HCT116 (cell line): ENCODE data around the gene TMEM187. TPM values are rescaled to one million over a fixed set of nuclear protein-coding genes. Genes with fewer than 3 reads are reported as not detected.

Source experiments
- ATAC-seq: fragments of 200-7000 bp; cut with Tn5 transposase; 2 replicates; pipeline ENCODE4 v1.9.1; 2020; ENCODE audit warnings: mild to moderate bottlenecking, moderate library complexity
- BruUV-seq: library from RNA; stranded (reverse); fragments of 400-500 nt; replicated peaks from 2 replicates; lab custom pipeline; 2021; lab: Mats Ljungman, UMichigan
- CTCF ChIA-PET: fragments of 300-600 bp; sonication (Branson Sonifier 250); formaldehyde crosslinking; loops from one replicate; lab custom pipeline; 2021; ENCODE audit warnings: antibody characterized with exemption; lab: Charles Lee
- POLR2A ChIA-PET: fragments of 300-600, 350-600 bp; sonication (Branson Sonifier 250); formaldehyde crosslinking; loops from one replicate; lab custom pipeline; 2021; ENCODE audit warnings: antibody characterized with exemption; lab: Charles Lee
- RAD21 ChIA-PET, 2 experiments: fragments of 300-600 bp; sonication (Branson Sonifier 250); formaldehyde crosslinking; loops; one replicate each; lab custom pipeline; 2023; ENCODE audit warnings: low total read pairs in 2 of 2; ENCODE audit not compliant: uncharacterized antibody in 2 of 2, unreplicated experiment in 2 of 2, low non-redundant PET in 1 of 2; lab: Charles Lee
- DNase-seq: peaks from one replicate; pipeline ENCODE4 v3.0.0-alpha.2; 2010; ENCODE audit warnings: low read depth, low spot score
- H2AFZ ChIP-seq: fragments of 200-600 bp; shearing (Covaris generic), sonication (generic); 2 replicates; pipeline ENCODE4 v1.6.1; 2017; ENCODE audit warnings: low read depth, mixed run types, mixed read lengths, antibody characterized with exemption, low read length; ENCODE audit not compliant: poor library complexity, severe bottlenecking
- H3K27ac ChIP-seq: 2 replicates; pipeline ENCODE4 v1.5.1; 2012; ENCODE audit warnings: low read depth, low read length
- H3K27me3 ChIP-seq: fragments of 200-600 bp; sonication (generic); 2 replicates; pipeline ENCODE4 v1.6.1; 2016; ENCODE audit warnings: mixed run types, low read length, mixed read lengths; ENCODE audit not compliant: insufficient read depth
- H3K36me3 ChIP-seq, 2 experiments: fragments of 200-500 bp in 1 of 2; fragments of 200-600 bp in 1 of 2; sonication (Bioruptor generic) in 1 of 2; sonication (generic) in 1 of 2; 2 replicates each; pipeline versions ENCODE4 v1.5.1 to v1.6.1; 2014 to 2016; ENCODE audit warnings: low read length in 2 of 2, inconsistent platforms in 1 of 2, mixed read lengths in 1 of 2, mixed run types in 1 of 2; ENCODE audit not compliant: insufficient read depth in 2 of 2, control insufficient read depth in 1 of 2
- H3K4me1 ChIP-seq, 2 experiments: fragments of 200-600 bp in 1 of 2; sonication (generic) in 1 of 2; 2 replicates each; pipeline versions ENCODE4 v1.5.1 to v1.6.1; 2012 to 2017; ENCODE audit warnings: low read length in 2 of 2, inconsistent platforms in 1 of 2, mild to moderate bottlenecking in 1 of 2, mixed read lengths in 1 of 2, mixed run types in 1 of 2, moderate library complexity in 1 of 2; ENCODE audit not compliant: insufficient read depth in 2 of 2, control insufficient read depth in 1 of 2
- H3K4me2 ChIP-seq: fragments of 200-600 bp; sonication (generic); 2 replicates; pipeline ENCODE4 v1.6.1; 2017; ENCODE audit warnings: mixed run types, low read length, mixed read lengths
- H3K4me3 ChIP-seq, 2 experiments: fragments of 200-600 bp in 1 of 2; sonication (generic) in 1 of 2; replicated peaks in 1 of 2; 2 replicates each; pipeline ENCODE4 v1.5.1; 2011 to 2016; ENCODE audit warnings: low read length in 2 of 2, control low read depth in 1 of 2, low read depth in 1 of 2, mild to moderate bottlenecking in 1 of 2, mixed read lengths in 1 of 2, mixed run types in 1 of 2
- H3K79me2 ChIP-seq: fragments of 200-600 bp; sonication (generic); 2 replicates; pipeline ENCODE4 v1.6.1; 2017; ENCODE audit warnings: mild to moderate bottlenecking, mixed run types, low read length, moderate library complexity, mixed read lengths; ENCODE audit not compliant: insufficient read depth
- H3K9ac ChIP-seq: fragments of 200-600 bp; sonication (generic); 2 replicates; pipeline ENCODE4 v1.6.1; 2016; ENCODE audit warnings: low read length, mixed read lengths
- H3K9me2 ChIP-seq: fragments of 200-600 bp; sonication (generic), shearing (Covaris generic); 2 replicates; pipeline ENCODE4 v1.6.1; 2017; ENCODE audit warnings: mixed run types, mild to moderate bottlenecking, moderate library complexity; ENCODE audit not compliant: insufficient read depth
- H3K9me3 ChIP-seq, 2 experiments: fragments of 200-500 bp in 1 of 2; fragments of 200-600 bp in 1 of 2; sonication (Bioruptor generic) in 1 of 2; sonication (generic) in 1 of 2; 2 replicates each; pipeline ENCODE4 v1.6.1; 2014 to 2017; ENCODE audit warnings: low read length in 2 of 2, mixed read lengths in 2 of 2, inconsistent platforms in 1 of 2, low read depth in 1 of 2, mild to moderate bottlenecking in 1 of 2, mixed run types in 1 of 2, moderate library complexity in 1 of 2; ENCODE audit not compliant: control insufficient read depth in 1 of 2, insufficient read depth in 1 of 2
- H4K20me1 ChIP-seq: fragments of 200-600 bp; sonication (generic), shearing (Covaris generic); 2 replicates; pipeline ENCODE4 v1.6.1; 2017; ENCODE audit warnings: mixed run types, mild to moderate bottlenecking, moderate library complexity; ENCODE audit not compliant: insufficient read depth
- CBX3 ChIP-seq: IDR thresholded peaks from 2 replicates; pipeline ENCODE4 v1.6.1; 2012; ENCODE audit warnings: low read depth
- CEBPB ChIP-seq: IDR thresholded peaks from 2 replicates; pipeline ENCODE4 v1.6.1; 2012; ENCODE audit warnings: low read depth
- EGR1 ChIP-seq: IDR thresholded peaks from 2 replicates; pipeline ENCODE4 v1.6.1; 2012; ENCODE audit warnings: low read depth
- ELF1 ChIP-seq: IDR thresholded peaks from 2 replicates; pipeline ENCODE4 v1.6.1; 2012; ENCODE audit warnings: low read depth, borderline replicate concordance
- POLR2A ChIP-seq: IDR thresholded peaks from 2 replicates; pipeline ENCODE4 v1.7.0; 2011; ENCODE audit warnings: borderline replicate concordance; ENCODE audit not compliant: insufficient read depth, insufficient read length; ENCODE audit errors: extremely low read depth
- POLR2AphosphoS5 ChIP-seq: IDR thresholded peaks from 2 replicates; pipeline ENCODE4 v1.6.1; 2011; ENCODE audit warnings: mild to moderate bottlenecking, low read depth, low read length, moderate library complexity
- RAD21 ChIP-seq: IDR thresholded peaks from 2 replicates; pipeline ENCODE4 v1.6.1; 2012; ENCODE audit warnings: low read depth, mild to moderate bottlenecking
- REST ChIP-seq: IDR thresholded peaks from 2 replicates; pipeline ENCODE4 v1.6.1; 2012; ENCODE audit warnings: low read depth
- SP1 ChIP-seq: IDR thresholded peaks from 2 replicates; pipeline ENCODE4 v1.6.1; 2012; ENCODE audit warnings: low read depth
- TCF7L2 ChIP-seq: IDR thresholded peaks from 2 replicates; pipeline ENCODE4 v1.7.0; 2011; ENCODE audit warnings: borderline replicate concordance, inconsistent platforms; ENCODE audit not compliant: insufficient read depth, insufficient read length; ENCODE audit errors: extremely low read depth
- YY1 ChIP-seq: IDR thresholded peaks from 2 replicates; pipeline ENCODE4 v1.6.1; 2011; ENCODE audit warnings: low read length, low read depth, moderate library complexity, mild to moderate bottlenecking; ENCODE audit not compliant: insufficient replicate concordance; ENCODE audit errors: extremely low read depth
- ZFX ChIP-seq: fragments of 450-650 bp; IDR thresholded peaks from 2 replicates; pipeline ENCODE4 v1.6.1; 2017
- ZNF274 ChIP-seq: fragments of 200-500 bp; sonication (Bioruptor generic); IDR thresholded peaks from 2 replicates; pipeline ENCODE4 v1.6.1; 2014; ENCODE audit warnings: mild to moderate bottlenecking, low read depth, low read length, inconsistent platforms
- intact Hi-C: fragments of 100-400 bp; cut with micrococcal nuclease; formaldehyde crosslinking; loops from 2 replicates; pipeline ENCODE4 v1.10.0; 2022
- total RNA-seq: library from RNA; stranded (reverse); gene quantifications from one replicate; pipeline ENCODE4 v1.2.1, GENCODE V29; 2021; ENCODE audit not compliant: unreplicated experiment
- TF ChIP-seq, protein P1 (sequence below), 3 experiments: fragments of 200-600 bp in 1 of 3; sonication (generic) in 1 of 3; IDR thresholded peaks in 2 of 3; conservative IDR thresholded peaks in 1 of 3; 2 replicates each; pipeline ENCODE4 v1.5.1; 2012 to 2017; ENCODE audit warnings: low read depth in 2 of 3, low read length in 2 of 3, antibody characterized with exemption in 1 of 3, borderline replicate concordance in 1 of 3, control low read depth in 1 of 3, mild to moderate bottlenecking in 1 of 3, mixed read lengths in 1 of 3, mixed run types in 1 of 3, moderate library complexity in 1 of 3; ENCODE audit not compliant: insufficient read depth in 1 of 3

Gene TMEM187
- total RNA-seq, 1 experiment from 2014 or later, result 12.6 TPM

DNA sequence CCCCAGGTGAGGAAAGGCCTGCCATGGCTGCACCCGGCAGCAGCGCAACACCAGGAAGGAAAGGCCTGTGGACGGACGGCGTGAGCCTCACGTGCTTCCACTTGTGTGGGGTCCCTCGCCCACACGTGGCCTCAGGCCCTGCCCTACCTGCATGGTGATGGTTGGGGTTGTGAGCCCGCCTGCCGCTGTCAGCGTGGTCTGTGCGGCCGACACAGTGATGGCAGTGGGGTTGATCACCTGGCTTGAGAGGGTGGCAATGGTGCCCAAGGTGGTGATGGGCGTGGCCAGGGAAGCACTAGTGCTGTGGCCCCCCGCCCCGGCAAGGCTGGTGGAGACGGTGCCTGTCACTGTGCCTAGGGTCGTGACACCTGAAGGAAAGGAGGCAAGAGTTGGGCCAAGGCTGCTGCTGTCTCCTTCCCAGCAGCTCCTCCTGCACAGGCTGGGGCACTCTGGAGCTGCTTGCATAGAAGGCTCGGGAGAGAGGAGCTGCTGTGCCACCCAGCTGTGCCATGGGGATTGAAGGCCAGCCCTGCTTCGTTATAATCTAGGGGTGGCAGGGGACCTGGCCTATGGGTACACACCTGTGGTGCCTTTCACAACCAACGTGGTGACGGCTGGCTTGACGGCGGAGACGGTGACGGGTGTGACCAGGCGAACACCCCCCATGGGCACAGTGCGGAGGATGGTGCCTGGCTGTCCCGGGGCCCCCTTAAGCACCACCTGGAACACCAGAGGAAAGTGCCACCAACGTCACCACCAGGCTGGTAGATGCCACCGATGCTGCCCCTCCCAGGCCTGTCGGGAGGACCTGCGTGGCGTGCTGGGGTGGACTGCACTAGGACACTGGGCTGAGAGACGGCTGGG is 16.3 kb upstream of the TMEM187 start:
- no peak for ATAC-seq
- Histone ChIP-seq H3K9me3 (no peaks in the 10 kb centered on the region), H3K27me3 (no peaks in the 10 kb centered on the region), H4K20me1 (no peaks in the 10 kb centered on the region), H3K4me2 (no peak overlapping the region), H3K79me2 (peaks cover under 1% of the 10 kb centered on the region; the same call in 1 of the 2 replicates), H3K4me3 (no peak overlapping the region), H3K4me1 (no peaks in the 10 kb centered on the region), H3K9me2 (no peaks in the 10 kb centered on the region), H3K9ac (no peak overlapping the region), H3K36me3 (peaks cover 3 to 16% of the 10 kb centered on the region in 2 experiments; a peak in 2 of 4 replicates), H3K27ac (no peak overlapping the region), H2AFZ (no peak overlapping the region)
- BruUV-seq, result no TSS peak
- DNase-seq, result no peak
- intact Hi-C loops, result no loop called here
- ChIA-PET POLR2A (no interaction called here), CTCF (no interaction called here), RAD21 (no interaction called here)
- TF ChIP-seq YY1, result no peak
- TF ChIP-seq ZFX, result no peak
- TF ChIP-seq ZNF274, result no peak
- TF ChIP-seq POLR2A, result no peak
- no peak for TF ChIP-seq TCF7L2
- no peak for TF ChIP-seq EGR1
- no peak for TF ChIP-seq CBX3
- TF ChIP-seq SP1, result no peak
- TF ChIP-seq, protein P1, sequence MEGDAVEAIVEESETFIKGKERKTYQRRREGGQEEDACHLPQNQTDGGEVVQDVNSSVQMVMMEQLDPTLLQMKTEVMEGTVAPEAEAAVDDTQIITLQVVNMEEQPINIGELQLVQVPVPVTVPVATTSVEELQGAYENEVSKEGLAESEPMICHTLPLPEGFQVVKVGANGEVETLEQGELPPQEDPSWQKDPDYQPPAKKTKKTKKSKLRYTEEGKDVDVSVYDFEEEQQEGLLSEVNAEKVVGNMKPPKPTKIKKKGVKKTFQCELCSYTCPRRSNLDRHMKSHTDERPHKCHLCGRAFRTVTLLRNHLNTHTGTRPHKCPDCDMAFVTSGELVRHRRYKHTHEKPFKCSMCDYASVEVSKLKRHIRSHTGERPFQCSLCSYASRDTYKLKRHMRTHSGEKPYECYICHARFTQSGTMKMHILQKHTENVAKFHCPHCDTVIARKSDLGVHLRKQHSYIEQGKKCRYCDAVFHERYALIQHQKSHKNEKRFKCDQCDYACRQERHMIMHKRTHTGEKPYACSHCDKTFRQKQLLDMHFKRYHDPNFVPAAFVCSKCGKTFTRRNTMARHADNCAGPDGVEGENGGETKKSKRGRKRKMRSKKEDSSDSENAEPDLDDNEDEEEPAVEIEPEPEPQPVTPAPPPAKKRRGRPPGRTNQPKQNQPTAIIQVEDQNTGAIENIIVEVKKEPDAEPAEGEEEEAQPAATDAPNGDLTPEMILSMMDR (IDR thresholded peaks at IDR 0.05 in 2 of 3, conservative IDR thresholded peaks at IDR 0.05 in 1 of 3; ENCODE audit: borderline replicate concordance in 1 of 3, insufficient read depth in 1 of 3, low read depth in 2 of 3, low read length in 2 of 3), result no peak
- no peak for TF ChIP-seq ELF1
- TF ChIP-seq POLR2AphosphoS5, result no peak
- no peak for TF ChIP-seq RAD21
- TF ChIP-seq REST, result no peak
- TF ChIP-seq CEBPB, result no peak
